OCI-LY1 (cell line): ENCODE results near the gene DAAM1.

ENCODE experiments used
- EZH2 ChIP-seq: fragments of 200-600 bp; sonication (generic), shearing (Covaris generic); IDR thresholded peaks from 2 replicates; pipeline ENCODE4 v1.8.0; 2017; ENCODE audit warnings: borderline replicate concordance, mixed run types, mild to moderate bottlenecking, antibody characterized with exemption, low read length, moderate library complexity, mixed read lengths
- TF ChIP-seq, protein P1 (sequence below): fragments of 200-600 bp; sonication (generic), shearing (Covaris generic); IDR thresholded peaks from 2 replicates; pipeline ENCODE4 v1.5.1; 2017; ENCODE audit warnings: mild to moderate bottlenecking, antibody characterized with exemption, low read length, moderate library complexity, mixed read lengths

DNA sequence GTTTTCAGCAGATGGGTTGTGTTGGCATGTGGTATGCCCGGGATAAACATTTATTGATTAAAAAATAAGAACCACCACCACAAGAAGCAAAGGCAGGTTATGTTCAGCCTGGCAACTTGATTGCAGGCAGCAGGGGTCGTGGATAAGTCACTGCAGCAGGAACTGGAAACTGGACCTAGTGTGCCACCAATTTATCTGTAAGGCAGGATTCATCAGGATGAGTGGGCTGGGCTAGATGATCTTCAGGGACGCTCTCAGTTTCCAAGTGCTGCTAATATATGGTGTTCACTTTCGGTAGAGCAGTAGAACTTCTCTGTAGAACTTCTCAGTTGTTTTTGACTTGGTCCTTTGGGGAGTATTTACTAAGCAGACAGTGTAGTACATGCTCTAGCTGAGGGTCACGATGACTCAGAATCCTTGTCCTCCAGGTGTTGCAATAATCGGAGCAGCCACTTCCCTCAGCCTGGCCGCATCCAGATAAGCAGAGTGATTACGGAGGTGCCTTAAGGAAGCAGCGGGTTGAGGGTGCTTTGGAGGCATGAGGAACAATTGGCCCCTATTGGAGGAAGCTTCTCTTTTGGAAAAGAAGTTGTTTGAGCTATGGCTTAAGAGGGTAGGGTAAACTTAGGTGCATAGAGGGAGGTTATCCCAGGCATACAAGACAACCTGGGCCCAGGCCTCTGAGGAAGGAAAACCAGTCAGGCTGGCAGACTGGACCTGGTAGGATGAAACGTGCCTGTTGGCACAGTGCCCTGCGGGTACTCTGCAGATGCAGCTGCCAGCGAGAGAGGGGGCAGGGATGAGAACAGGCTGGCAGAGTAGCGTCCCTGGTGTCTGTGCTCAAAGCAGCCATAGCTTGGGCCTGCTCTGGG is 172.7 kb downstream of the DAAM1 start:
- TF ChIP-seq, protein P1, sequence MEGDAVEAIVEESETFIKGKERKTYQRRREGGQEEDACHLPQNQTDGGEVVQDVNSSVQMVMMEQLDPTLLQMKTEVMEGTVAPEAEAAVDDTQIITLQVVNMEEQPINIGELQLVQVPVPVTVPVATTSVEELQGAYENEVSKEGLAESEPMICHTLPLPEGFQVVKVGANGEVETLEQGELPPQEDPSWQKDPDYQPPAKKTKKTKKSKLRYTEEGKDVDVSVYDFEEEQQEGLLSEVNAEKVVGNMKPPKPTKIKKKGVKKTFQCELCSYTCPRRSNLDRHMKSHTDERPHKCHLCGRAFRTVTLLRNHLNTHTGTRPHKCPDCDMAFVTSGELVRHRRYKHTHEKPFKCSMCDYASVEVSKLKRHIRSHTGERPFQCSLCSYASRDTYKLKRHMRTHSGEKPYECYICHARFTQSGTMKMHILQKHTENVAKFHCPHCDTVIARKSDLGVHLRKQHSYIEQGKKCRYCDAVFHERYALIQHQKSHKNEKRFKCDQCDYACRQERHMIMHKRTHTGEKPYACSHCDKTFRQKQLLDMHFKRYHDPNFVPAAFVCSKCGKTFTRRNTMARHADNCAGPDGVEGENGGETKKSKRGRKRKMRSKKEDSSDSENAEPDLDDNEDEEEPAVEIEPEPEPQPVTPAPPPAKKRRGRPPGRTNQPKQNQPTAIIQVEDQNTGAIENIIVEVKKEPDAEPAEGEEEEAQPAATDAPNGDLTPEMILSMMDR, result peak; percentile 37; the same call in 1 of the 2 replicates
- no peak for TF ChIP-seq EZH2
